HepG2 (cell line): ENCODE data around the gene IER5L. TPM values are rescaled to one million over a fixed set of nuclear protein-coding genes. Genes with fewer than 3 reads are reported as not detected.

Source experiments
- ELF1 ChIP-seq: sonication (generic); formaldehyde crosslinking; IDR thresholded peaks from 2 replicates; pipeline ENCODE4 v1.4.0; 2020; ENCODE audit warnings: missing genetic modification reagents
- GABPB1 ChIP-seq: IDR thresholded peaks from 2 replicates; pipeline ENCODE4 v1.6.1; 2016; ENCODE audit warnings: mild to moderate bottlenecking, missing genetic modification reagents, moderate library complexity, missing compliant biosample characterization
- GLI4 ChIP-seq: sonication (generic); formaldehyde crosslinking; IDR thresholded peaks from 2 replicates; pipeline ENCODE4 v1.5.1; 2020; ENCODE audit warnings: missing genetic modification reagents, mild to moderate bottlenecking, moderate library complexity, borderline replicate concordance
- IKZF1 ChIP-seq: fragments of 450-650 bp; IDR thresholded peaks from 2 replicates; pipeline ENCODE4 v1.7.1; 2016
- KAT8 ChIP-seq: IDR thresholded peaks from 2 replicates; pipeline ENCODE4 v1.6.1; 2016; ENCODE audit warnings: missing genetic modification reagents, missing compliant biosample characterization
- KDM5B ChIP-seq: sonication (generic); formaldehyde crosslinking; IDR thresholded peaks from 2 replicates; pipeline ENCODE4 v1.4.0; 2020; ENCODE audit warnings: missing genetic modification reagents, mild to moderate bottlenecking, borderline replicate concordance
- KLF6 ChIP-seq: IDR thresholded peaks from 2 replicates; pipeline ENCODE4 v1.8.0; 2016; ENCODE audit warnings: missing biosample characterization, missing genetic modification reagents
- PRPF4 ChIP-seq: fragments of 200-400 bp; formaldehyde crosslinking; IDR thresholded peaks from 2 replicates; pipeline ENCODE4 v1.6.1; 2016; ENCODE audit warnings: low read length, low read depth; ENCODE audit not compliant: poor library complexity, severe bottlenecking
- SMYD3 ChIP-seq: sonication (generic); formaldehyde crosslinking; IDR thresholded peaks from 2 replicates; pipeline ENCODE4 v1.8.1; 2023; ENCODE audit warnings: mild to moderate bottlenecking, missing genetic modification reagents
- SP5 ChIP-seq: IDR thresholded peaks from 2 replicates; pipeline ENCODE4 v1.6.1; 2016; ENCODE audit warnings: low read depth, borderline replicate concordance
- TMF1 ChIP-seq: sonication (generic); formaldehyde crosslinking; IDR thresholded peaks from 2 replicates; pipeline ENCODE4 v1.8.1; 2022; ENCODE audit warnings: low read depth, missing genetic modification reagents
- ZIK1 ChIP-seq: sonication (generic); formaldehyde crosslinking; IDR thresholded peaks from 2 replicates; pipeline ENCODE4 v1.5.0; 2020; ENCODE audit warnings: mild to moderate bottlenecking, low read depth, missing genetic modification reagents, borderline replicate concordance
- ZKSCAN8 ChIP-seq: IDR thresholded peaks from 2 replicates; pipeline ENCODE4 v1.6.1; 2016; ENCODE audit warnings: borderline replicate concordance, missing genetic modification reagents, missing compliant biosample characterization
- ZNF331 ChIP-seq: sonication (generic); formaldehyde crosslinking; IDR thresholded peaks from 2 replicates; pipeline ENCODE4 v1.4.0; 2020; ENCODE audit warnings: missing genetic modification reagents
- ZNF382 ChIP-seq: sonication (generic); formaldehyde crosslinking; IDR thresholded peaks from 2 replicates; pipeline ENCODE4 v1.5.0; 2020; ENCODE audit warnings: missing genetic modification reagents, mild to moderate bottlenecking, borderline replicate concordance
- ZNF652 ChIP-seq: IDR thresholded peaks from 2 replicates; pipeline ENCODE4 v1.6.1; 2016; ENCODE audit warnings: low read depth, borderline replicate concordance
- ZNF660 ChIP-seq: sonication (generic); formaldehyde crosslinking; IDR thresholded peaks from 2 replicates; pipeline ENCODE4 v1.5.1; 2020; ENCODE audit warnings: mild to moderate bottlenecking, low read depth, missing genetic modification reagents, borderline replicate concordance
- ZNF672 ChIP-seq: sonication (generic); formaldehyde crosslinking; IDR thresholded peaks from 2 replicates; pipeline ENCODE4 v1.8.1; 2022; ENCODE audit warnings: missing genetic modification reagents
- polyA plus RNA-seq, 8 experiments: library from polyadenylated mRNA; depleted of rRNA in 3 of 8; stranded (reverse) in 7 of 8; unstranded in 1 of 8; fragments of >200 nt; fragmentation: Illumina TruSeq in 4 of 8; extraction: Trizol in 4 of 8; gene quantifications; 2 replicates each; pipeline versions ENCODE4 v1.2.1 to v1.2.3, GENCODE V29; 2011 to 2016; ENCODE audit warnings: low read depth in 4 of 8, missing spikeins in 1 of 8, mixed read lengths in 1 of 8; ENCODE audit not compliant: insufficient read depth in 1 of 8
- total RNA-seq, 5 experiments: library from RNA; depleted of rRNA; stranded (reverse); fragments of >200 nt; fragmentation: Illumina TruSeq; extraction: Trizol; gene quantifications; 2 replicates each; pipeline ENCODE4 v1.2.3, GENCODE V29; 2016; ENCODE audit warnings: low read depth in 1 of 5
- TF ChIP-seq, protein P1 (sequence below): sonication (generic); formaldehyde crosslinking; IDR thresholded peaks from 2 replicates; pipeline ENCODE4 v1.5.0; 2020; ENCODE audit warnings: mild to moderate bottlenecking, missing genetic modification reagents, borderline replicate concordance
- TF ChIP-seq, protein P2 (sequence below): sonication (generic); formaldehyde crosslinking; IDR thresholded peaks from 2 replicates; pipeline ENCODE4 v1.4.0; 2020; ENCODE audit warnings: missing genetic modification reagents
- TF ChIP-seq, protein P3 (sequence below): fragments of 450-650 bp; IDR thresholded peaks from 2 replicates; pipeline ENCODE4 v1.6.1; 2016

IER5L gene
- total and polyA plus RNA-seq, 2 of the 13 experiments (the other 11 are each of a cell fraction or from before 2014, with no cell fraction given), result 1.8 to 3.3 TPM

DNA sequence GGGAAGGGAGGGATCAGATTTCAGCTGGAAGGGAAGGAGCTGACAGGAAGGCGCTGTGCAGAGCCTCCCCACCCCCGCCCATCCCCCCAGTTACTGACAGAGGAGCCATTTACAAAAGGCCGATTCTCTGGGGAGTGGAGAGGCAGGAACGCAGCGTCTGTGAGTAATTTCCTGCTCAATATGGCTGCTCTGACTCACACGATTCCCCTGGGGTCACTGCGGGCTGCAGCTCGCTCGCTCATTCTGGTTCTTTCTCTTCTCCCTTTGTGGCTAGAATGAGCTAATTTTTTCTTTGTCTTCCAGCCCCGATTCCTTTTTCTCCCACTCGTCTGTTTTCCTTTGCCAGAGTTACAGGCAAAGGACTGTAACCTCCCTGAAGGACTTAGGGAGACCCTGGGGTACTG lies 38.1 kb downstream of the IER5L start (continued):
- TF ChIP-seq, protein P1, sequence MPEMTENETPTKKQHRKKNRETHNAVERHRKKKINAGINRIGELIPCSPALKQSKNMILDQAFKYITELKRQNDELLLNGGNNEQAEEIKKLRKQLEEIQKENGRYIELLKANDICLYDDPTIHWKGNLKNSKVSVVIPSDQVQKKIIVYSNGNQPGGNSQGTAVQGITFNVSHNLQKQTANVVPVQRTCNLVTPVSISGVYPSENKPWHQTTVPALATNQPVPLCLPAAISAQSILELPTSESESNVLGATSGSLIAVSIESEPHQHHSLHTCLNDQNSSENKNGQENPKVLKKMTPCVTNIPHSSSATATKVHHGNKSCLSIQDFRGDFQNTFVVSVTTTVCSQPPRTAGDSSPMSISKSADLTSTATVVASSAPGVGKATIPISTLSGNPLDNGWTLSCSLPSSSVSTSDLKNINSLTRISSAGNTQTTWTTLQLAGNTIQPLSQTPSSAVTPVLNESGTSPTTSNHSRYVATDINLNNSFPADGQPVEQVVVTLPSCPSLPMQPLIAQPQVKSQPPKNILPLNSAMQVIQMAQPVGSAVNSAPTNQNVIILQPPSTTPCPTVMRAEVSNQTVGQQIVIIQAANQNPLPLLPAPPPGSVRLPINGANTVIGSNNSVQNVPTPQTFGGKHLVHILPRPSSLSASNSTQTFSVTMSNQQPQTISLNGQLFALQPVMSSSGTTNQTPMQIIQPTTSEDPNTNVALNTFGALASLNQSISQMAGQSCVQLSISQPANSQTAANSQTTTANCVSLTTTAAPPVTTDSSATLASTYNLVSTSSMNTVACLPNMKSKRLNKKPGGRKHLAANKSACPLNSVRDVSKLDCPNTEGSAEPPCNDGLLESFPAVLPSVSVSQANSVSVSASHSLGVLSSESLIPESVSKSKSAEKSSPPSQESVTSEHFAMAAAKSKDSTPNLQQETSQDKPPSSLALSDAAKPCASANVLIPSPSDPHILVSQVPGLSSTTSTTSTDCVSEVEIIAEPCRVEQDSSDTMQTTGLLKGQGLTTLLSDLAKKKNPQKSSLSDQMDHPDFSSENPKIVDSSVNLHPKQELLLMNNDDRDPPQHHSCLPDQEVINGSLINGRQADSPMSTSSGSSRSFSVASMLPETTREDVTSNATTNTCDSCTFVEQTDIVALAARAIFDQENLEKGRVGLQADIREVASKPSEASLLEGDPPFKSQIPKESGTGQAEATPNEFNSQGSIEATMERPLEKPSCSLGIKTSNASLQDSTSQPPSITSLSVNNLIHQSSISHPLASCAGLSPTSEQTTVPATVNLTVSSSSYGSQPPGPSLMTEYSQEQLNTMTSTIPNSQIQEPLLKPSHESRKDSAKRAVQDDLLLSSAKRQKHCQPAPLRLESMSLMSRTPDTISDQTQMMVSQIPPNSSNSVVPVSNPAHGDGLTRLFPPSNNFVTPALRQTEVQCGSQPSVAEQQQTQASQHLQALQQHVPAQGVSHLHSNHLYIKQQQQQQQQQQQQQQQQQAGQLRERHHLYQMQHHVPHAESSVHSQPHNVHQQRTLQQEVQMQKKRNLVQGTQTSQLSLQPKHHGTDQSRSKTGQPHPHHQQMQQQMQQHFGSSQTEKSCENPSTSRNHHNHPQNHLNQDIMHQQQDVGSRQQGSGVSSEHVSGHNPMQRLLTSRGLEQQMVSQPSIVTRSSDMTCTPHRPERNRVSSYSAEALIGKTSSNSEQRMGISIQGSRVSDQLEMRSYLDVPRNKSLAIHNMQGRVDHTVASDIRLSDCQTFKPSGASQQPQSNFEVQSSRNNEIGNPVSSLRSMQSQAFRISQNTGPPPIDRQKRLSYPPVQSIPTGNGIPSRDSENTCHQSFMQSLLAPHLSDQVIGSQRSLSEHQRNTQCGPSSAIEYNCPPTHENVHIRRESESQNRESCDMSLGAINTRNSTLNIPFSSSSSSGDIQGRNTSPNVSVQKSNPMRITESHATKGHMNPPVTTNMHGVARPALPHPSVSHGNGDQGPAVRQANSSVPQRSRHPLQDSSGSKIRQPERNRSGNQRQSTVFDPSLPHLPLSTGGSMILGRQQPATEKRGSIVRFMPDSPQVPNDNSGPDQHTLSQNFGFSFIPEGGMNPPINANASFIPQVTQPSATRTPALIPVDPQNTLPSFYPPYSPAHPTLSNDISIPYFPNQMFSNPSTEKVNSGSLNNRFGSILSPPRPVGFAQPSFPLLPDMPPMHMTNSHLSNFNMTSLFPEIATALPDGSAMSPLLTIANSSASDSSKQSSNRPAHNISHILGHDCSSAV (CRISPR knock-in tag), result no peak
- TF ChIP-seq ZIK1 (CRISPR knock-in tag) (no peak), GLI4 (CRISPR knock-in tag) (no peak), SP5 (CRISPR knock-in tag) (peak; percentile 10; the same call in 1 of the 2 replicates), TMF1 (CRISPR knock-in tag) (no peak; the same call in 1 of the 2 replicates), ELF1 (0 out of 2 replicates have a peak, but pooled peaks have one; percentile 11), KAT8 (CRISPR knock-in tag) (peak; percentile 61), GABPB1 (peak; percentile 64), ZNF382 (CRISPR knock-in tag) (no peak), PRPF4 (peak; percentile 92), ZKSCAN8 (no peak), KDM5B (CRISPR knock-in tag) (no peak), SMYD3 (CRISPR knock-in tag) (no peak), ZNF660 (CRISPR knock-in tag) (no peak), ZNF331 (peak; percentile 93), ZNF652 (no peak), ZNF672 (CRISPR knock-in tag) (no peak), IKZF1 (no peak), KLF6 (CRISPR knock-in tag) (peak; percentile 31; the same call in 1 of the 2 replicates)
- TF ChIP-seq, protein P2, sequence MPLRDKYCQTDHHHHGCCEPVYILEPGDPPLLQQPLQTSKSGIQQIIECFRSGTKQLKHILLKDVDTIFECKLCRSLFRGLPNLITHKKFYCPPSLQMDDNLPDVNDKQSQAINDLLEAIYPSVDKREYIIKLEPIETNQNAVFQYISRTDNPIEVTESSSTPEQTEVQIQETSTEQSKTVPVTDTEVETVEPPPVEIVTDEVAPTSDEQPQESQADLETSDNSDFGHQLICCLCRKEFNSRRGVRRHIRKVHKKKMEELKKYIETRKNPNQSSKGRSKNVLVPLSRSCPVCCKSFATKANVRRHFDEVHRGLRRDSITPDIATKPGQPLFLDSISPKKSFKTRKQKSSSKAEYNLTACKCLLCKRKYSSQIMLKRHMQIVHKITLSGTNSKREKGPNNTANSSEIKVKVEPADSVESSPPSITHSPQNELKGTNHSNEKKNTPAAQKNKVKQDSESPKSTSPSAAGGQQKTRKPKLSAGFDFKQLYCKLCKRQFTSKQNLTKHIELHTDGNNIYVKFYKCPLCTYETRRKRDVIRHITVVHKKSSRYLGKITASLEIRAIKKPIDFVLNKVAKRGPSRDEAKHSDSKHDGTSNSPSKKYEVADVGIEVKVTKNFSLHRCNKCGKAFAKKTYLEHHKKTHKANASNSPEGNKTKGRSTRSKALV, result peak; percentile 18; the same call in 1 of the 2 replicates
- TF ChIP-seq, protein P3, sequence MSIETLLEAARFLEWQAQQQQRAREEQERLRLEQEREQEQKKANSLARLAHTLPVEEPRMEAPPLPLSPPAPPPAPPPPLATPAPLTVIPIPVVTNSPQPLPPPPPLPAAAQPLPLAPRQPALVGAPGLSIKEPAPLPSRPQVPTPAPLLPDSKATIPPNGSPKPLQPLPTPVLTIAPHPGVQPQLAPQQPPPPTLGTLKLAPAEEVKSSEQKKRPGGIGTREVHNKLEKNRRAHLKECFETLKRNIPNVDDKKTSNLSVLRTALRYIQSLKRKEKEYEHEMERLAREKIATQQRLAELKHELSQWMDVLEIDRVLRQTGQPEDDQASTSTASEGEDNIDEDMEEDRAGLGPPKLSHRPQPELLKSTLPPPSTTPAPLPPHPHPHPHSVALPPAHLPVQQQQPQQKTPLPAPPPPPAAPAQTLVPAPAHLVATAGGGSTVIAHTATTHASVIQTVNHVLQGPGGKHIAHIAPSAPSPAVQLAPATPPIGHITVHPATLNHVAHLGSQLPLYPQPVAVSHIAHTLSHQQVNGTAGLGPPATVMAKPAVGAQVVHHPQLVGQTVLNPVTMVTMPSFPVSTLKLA, result no peak
